H1 (cell line): ENCODE results near the gene ITPKC. TPM values are rescaled to one million over a fixed set of nuclear protein-coding genes. Genes with fewer than 3 reads are reported as not detected.
A peak's percentile ranks its signal among the peaks of the same experiment; 100 is the strongest.

Source experiments
- CTCF ChIA-PET: fragments of 300-600 bp; sonication (Branson Sonifier 250); formaldehyde crosslinking; loops from one replicate; lab custom pipeline; 2021; ENCODE audit not compliant: partially characterized antibody; lab: Charles Lee
- POLR2A ChIA-PET: fragments of 300-600 bp; sonication (Branson Sonifier 250); formaldehyde crosslinking; loops from one replicate; lab custom pipeline; 2021; ENCODE audit warnings: inconsistent platforms; ENCODE audit not compliant: partially characterized antibody; lab: Charles Lee
- DNase-seq, 2 experiments: peaks; one replicate each; pipeline versions ENCODE4 v3.0.0 to v3.0.0-alpha.2; 2010 to 2022; ENCODE audit warnings: low spot score in 2 of 2, low read depth in 1 of 2, mixed read lengths in 1 of 2
- FAIRE-seq: peaks from 2 replicates; lab custom pipeline; 2011; peaks lifted over from hg19 to GRCh38; lab: Jason Lieb, UNC
- H2AFZ ChIP-seq: 2 replicates; pipeline ENCODE4 v1.8.1; 2012; ENCODE audit warnings: low read length, inconsistent platforms
- H2AK5ac ChIP-seq: 2 replicates; pipeline ENCODE4 v1.6.1; 2013; ENCODE audit warnings: low read depth, low read length
- H2BK120ac ChIP-seq: replicated peaks from 2 replicates; pipeline ENCODE3; 2013; ENCODE audit warnings: low read depth, low read length, inconsistent platforms
- H2BK12ac ChIP-seq: 2 replicates; pipeline ENCODE4 v1.6.1; 2013; ENCODE audit warnings: low read depth, low read length
- H2BK15ac ChIP-seq: 2 replicates; pipeline ENCODE4 v1.6.1; 2013; ENCODE audit warnings: low read length
- H2BK20ac ChIP-seq: 2 replicates; pipeline ENCODE4 v1.6.1; 2013; ENCODE audit warnings: low read length
- H2BK5ac ChIP-seq: 2 replicates; pipeline ENCODE4 v1.6.1; 2013; ENCODE audit warnings: low read depth, low read length
- H3K14ac ChIP-seq: 2 replicates; pipeline ENCODE4 v1.6.1; 2013; ENCODE audit warnings: inconsistent platforms; ENCODE audit not compliant: insufficient read length
- H3K18ac ChIP-seq: 2 replicates; pipeline ENCODE4 v1.6.1; 2013; ENCODE audit warnings: low read length; ENCODE audit errors: extremely low read depth
- H3K23ac ChIP-seq: 2 replicates; pipeline ENCODE4 v1.6.1; 2013; ENCODE audit warnings: inconsistent platforms; ENCODE audit not compliant: insufficient read length
- H3K23me2 ChIP-seq: 2 replicates; pipeline ENCODE4 v1.6.1; 2013; ENCODE audit warnings: low read depth, low read length
- H3K27ac ChIP-seq: 2 replicates; pipeline ENCODE4 v1.6.1; 2011; ENCODE audit warnings: low read depth, low read length, inconsistent platforms
- H3K27me3 ChIP-seq, 4 experiments: replicated peaks in 1 of 4; 1 replicate in 1 of 4; 2 replicates in 3 of 4; pipeline versions ENCODE4 v1.6.1 to v1.8.1; 2011 to 2013; ENCODE audit warnings: low read length in 3 of 4, mild to moderate bottlenecking in 3 of 4, inconsistent platforms in 2 of 4, mixed read lengths in 2 of 4, moderate library complexity in 1 of 4; ENCODE audit not compliant: control insufficient read depth in 3 of 4, insufficient read depth in 3 of 4; ENCODE audit errors: extremely low read depth in 1 of 4
- H3K36me3 ChIP-seq, 4 experiments: 2 replicates each; pipeline versions ENCODE4 v1.6.1 to v1.8.1; 2011 to 2013; ENCODE audit warnings: mild to moderate bottlenecking in 4 of 4, low read length in 3 of 4, moderate library complexity in 2 of 4, control low read depth in 1 of 4, inconsistent platforms in 1 of 4; ENCODE audit not compliant: insufficient read depth in 4 of 4, control insufficient read depth in 2 of 4
- H3K4ac ChIP-seq: replicated peaks from 2 replicates; pipeline ENCODE3; 2013; ENCODE audit warnings: low read length, low read depth, mixed read lengths, inconsistent platforms; ENCODE audit not compliant: insufficient read length
- H3K4me1 ChIP-seq, 4 experiments: replicated peaks in 1 of 4; 1 replicate in 1 of 4; 2 replicates in 3 of 4; pipeline versions ENCODE4 v1.6.1 to v1.8.1; 2011 to 2013; ENCODE audit warnings: low read length in 3 of 4, inconsistent platforms in 2 of 4, mixed read lengths in 1 of 4; ENCODE audit not compliant: insufficient read depth in 4 of 4, control insufficient read depth in 3 of 4
- H3K4me2 ChIP-seq, 2 experiments: 2 replicates each; pipeline versions ENCODE4 v1.6.1 to v1.8.1; 2011 to 2013; ENCODE audit warnings: low read depth in 2 of 2, low read length in 2 of 2, control low read depth in 1 of 2, inconsistent platforms in 1 of 2, mild to moderate bottlenecking in 1 of 2; ENCODE audit not compliant: insufficient read depth in 1 of 2
- H3K4me3 ChIP-seq, 4 experiments: fragments of 200-600, 300-600 bp in 1 of 4; sonication (generic), shearing (Covaris generic), sonication (Bioruptor Twin) in 1 of 4; 2 replicates each; pipeline versions ENCODE4 v1.5.1 to v1.8.1; 2011 to 2016; ENCODE audit warnings: low read length in 4 of 4, low read depth in 3 of 4, control low read depth in 2 of 4, inconsistent platforms in 2 of 4, mild to moderate bottlenecking in 2 of 4, mixed read lengths in 1 of 4, moderate library complexity in 1 of 4; ENCODE audit not compliant: insufficient read depth in 2 of 4; ENCODE audit errors: extremely low read depth in 1 of 4
- H3K56ac ChIP-seq: replicated peaks from 2 replicates; pipeline ENCODE3; 2013; ENCODE audit warnings: low read depth, mild to moderate bottlenecking, mixed read lengths, low read length, inconsistent platforms; ENCODE audit not compliant: insufficient read length
- H3K79me1 ChIP-seq: 2 replicates; pipeline ENCODE4 v1.6.1; 2013; ENCODE audit warnings: low read depth, low read length, control low read depth
- H3K79me2 ChIP-seq, 2 experiments: 2 replicates each; pipeline versions ENCODE4 v1.6.1 to v1.8.1; 2012 to 2013; ENCODE audit warnings: low read length in 2 of 2, mild to moderate bottlenecking in 2 of 2, inconsistent platforms in 1 of 2; ENCODE audit not compliant: insufficient read depth in 2 of 2, control insufficient read depth in 1 of 2
- H3K9ac ChIP-seq, 4 experiments: replicated peaks in 1 of 4; 1 replicate in 1 of 4; 2 replicates in 3 of 4; pipeline versions ENCODE4 v1.6.1 to v1.8.1; 2011 to 2013; ENCODE audit warnings: low read depth in 3 of 4, low read length in 3 of 4, control low read depth in 2 of 4, mild to moderate bottlenecking in 2 of 4, moderate library complexity in 2 of 4, inconsistent platforms in 1 of 4; ENCODE audit errors: extremely low read depth in 1 of 4
- H3K9me3 ChIP-seq, 2 experiments: 2 replicates each; pipeline versions ENCODE4 v1.6.1 to v1.8.1; 2012 to 2013; ENCODE audit warnings: mild to moderate bottlenecking in 2 of 2, moderate library complexity in 2 of 2, control low read depth in 1 of 2, inconsistent platforms in 1 of 2, low read depth in 1 of 2, low read length in 1 of 2, mixed read lengths in 1 of 2; ENCODE audit not compliant: insufficient read depth in 2 of 2
- H4K20me1 ChIP-seq, 2 experiments: replicated peaks in 1 of 2; 2 replicates each; pipeline versions ENCODE3 to v1.8.1; 2011 to 2013; ENCODE audit warnings: inconsistent platforms in 2 of 2, low read length in 2 of 2, mild to moderate bottlenecking in 1 of 2; ENCODE audit not compliant: insufficient read depth in 2 of 2, control insufficient read depth in 1 of 2
- H4K5ac ChIP-seq: 2 replicates; pipeline ENCODE4 v1.6.1; 2013; ENCODE audit warnings: low read length, low read depth, mixed read lengths, inconsistent platforms; ENCODE audit not compliant: insufficient read length
- H4K8ac ChIP-seq: 2 replicates; pipeline ENCODE4 v1.8.0; 2013; ENCODE audit warnings: mild to moderate bottlenecking, moderate library complexity, low read length, inconsistent platforms; ENCODE audit not compliant: insufficient read depth; ENCODE audit errors: extremely low read depth
- H4K91ac ChIP-seq: replicated peaks from 2 replicates; pipeline ENCODE3; 2013; ENCODE audit warnings: low read length, mixed read lengths, inconsistent platforms; ENCODE audit not compliant: insufficient read length
- ASH2L ChIP-seq: fragments of 200-600, 300-600 bp; sonication (generic); IDR thresholded peaks from one replicate; pipeline ENCODE4 v1.7.1; 2017; ENCODE audit warnings: low read length
- PHF8 ChIP-seq: fragments of 200-600 bp; sonication (generic); conservative IDR thresholded peaks from 2 replicates; pipeline ENCODE4 v1.7.1; 2012; ENCODE audit warnings: low read depth, mild to moderate bottlenecking, inconsistent platforms, low read length, moderate library complexity
- SP1 ChIP-seq: IDR thresholded peaks from 2 replicates; pipeline ENCODE4 v1.6.1; 2011; ENCODE audit warnings: low read depth, low read length
- TAF1 ChIP-seq: IDR thresholded peaks from 2 replicates; pipeline ENCODE4 v1.6.1; 2011; ENCODE audit warnings: mild to moderate bottlenecking, low read depth, low read length
- WGBS, 2 experiments: shearing (Covaris generic) in 1 of 2; methylation state at CpG; one replicate each; pipeline versions ENCODE4 v1.1.6 to v1.1.7; 2013 to 2015; ENCODE audit warnings: low lambda C conversion rate in 2 of 2, mixed read lengths in 2 of 2, inconsistent platforms in 1 of 2, low coverage in 1 of 2, missing lambda C conversion rate in 1 of 2; ENCODE audit not compliant: insufficient replicate concordance in 2 of 2, insufficient coverage in 1 of 2, insufficient read length in 1 of 2; ENCODE audit errors: extremely low coverage in 1 of 2, missing lambda C conversion rate in 1 of 2; 5-methylcytosine and 5-hydroxymethylcytosine counted together
- polyA plus RNA-seq, 7 experiments: library from polyadenylated mRNA; depleted of rRNA in 3 of 7; stranded (reverse) in 5 of 7; unstranded in 2 of 7; fragments of >200 nt in 5 of 7; fragments of 200-250 nt in 2 of 7; gene quantifications; 1 replicate in 5 of 7; 2 replicates in 1 of 7; 4 replicates in 1 of 7; pipeline versions ENCODE4 v1.2.1 to v1.2.3, GENCODE V29; 2011 to 2013; ENCODE audit warnings: missing spikeins in 2 of 7, mixed read lengths in 2 of 7
- total RNA-seq: library from RNA; stranded (reverse); fragmentation: NEBNext Ultra II Directional; extraction: Animal tissue kit (Norgen Biotek cat#: 25700); gene quantifications from 2 replicates; pipeline ENCODE4 v1.2.1, GENCODE V29; 2021

The ITPKC gene
- total and polyA plus RNA-seq, 2 of the 8 experiments (the other 6 are each of a cell fraction or from before 2014, with no cell fraction given) = 5.2 to 8.9 TPM

DNA sequence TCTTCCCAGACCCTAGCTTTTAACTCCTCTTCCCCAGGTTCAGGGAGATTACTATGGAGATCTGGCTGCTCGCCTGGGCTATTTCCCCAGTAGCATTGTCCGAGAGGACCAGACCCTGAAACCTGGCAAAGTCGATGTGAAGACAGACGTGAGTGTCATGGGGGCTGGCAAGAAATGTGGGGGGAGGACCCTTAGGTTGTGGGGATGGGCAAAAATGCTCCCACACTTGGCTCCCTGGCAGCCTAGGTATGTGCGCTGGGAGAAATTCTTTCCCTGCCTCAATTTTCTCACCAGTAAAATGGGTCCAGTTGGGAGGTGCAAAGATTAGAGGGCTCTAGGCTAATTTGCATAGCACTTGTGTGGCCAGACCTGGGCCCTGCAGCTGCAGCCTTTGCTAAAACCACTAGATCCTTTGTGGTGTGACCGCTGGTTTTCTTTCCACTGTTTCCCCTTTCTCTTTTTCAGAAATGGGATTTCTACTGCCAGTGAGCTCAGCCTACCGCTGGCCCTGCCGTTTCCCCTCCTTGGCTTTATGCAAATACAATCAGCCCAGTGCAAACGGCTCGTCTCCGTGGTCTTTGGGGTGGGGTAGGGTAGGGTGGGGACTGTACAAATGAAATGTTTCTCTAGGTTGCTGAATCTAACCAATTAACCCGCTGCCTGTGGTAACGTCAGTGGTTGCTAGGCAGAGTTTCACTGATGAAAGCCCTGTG, 60.2 kb downstream of the ITPKC start:
- Histone ChIP-seq H2AK5ac (no peak overlapping the region; the same call in 1 of the 2 replicates), H3K27ac (peak overlapping the region; percentile 99), H4K8ac (peak overlapping the region; percentile 30; the same call in 1 of the 2 replicates), H3K27me3 (no peaks in the 10 kb centered on the region), H2AFZ (no peak overlapping the region), H2BK15ac (peak overlapping the region; percentile 99; the same call in 1 of the 2 replicates), H4K20me1 (no peaks in the 10 kb centered on the region), H3K9me3 (no peaks in the 10 kb centered on the region), H3K79me2 (no peaks in the 10 kb centered on the region), H3K9ac (peak overlapping the region; percentile 82 to 99 (median 88)), H3K36me3 (no peaks in the 10 kb centered on the region), H3K4me2 (peak overlapping the region; percentile 94 to 96), H4K5ac (peak overlapping the region; percentile 87), H3K14ac (peak overlapping the region; percentile 14), H4K91ac (peak overlapping the region; percentile 67), H3K18ac (peak overlapping the region; percentile 20), H2BK12ac (peak overlapping the region; percentile 52), H3K4me3 (peak overlapping the region; percentile 71 to 90 (median 86)), H3K23ac (no peak overlapping the region), H2BK120ac (peak overlapping the region; percentile 4), H2BK20ac (no peak overlapping the region), H3K79me1 (no peaks in the 10 kb centered on the region), H3K4me1 (peaks cover 0 to 14% (median 6%) of the 10 kb centered on the region in 4 experiments; a peak in 6 of 7 replicates), H2BK5ac (peak overlapping the region; percentile 97), H3K56ac (no peak overlapping the region), H3K4ac (peak overlapping the region; percentile 20), H3K23me2 (peaks cover 8% of the 10 kb centered on the region; the same call in 1 of the 2 replicates)
- CTCF ChIA-PET = interaction anchor here (0.6 to 3.9 kb wide), 7 partner anchors 18 to 1824 kb away, joined by 3 to 29 read pairs (median 3); partner anchors contain the start of gene EGLN2
- DNase-seq (peak; percentile 72 to 89), FAIRE-seq (peak; percentile 36)
- POLR2A ChIA-PET = interaction anchor here (0.9 to 17.9 kb wide), 14 partner anchors 10 to 487 kb away, joined by 3 to 399 read pairs (median 6); partner anchors contain the start of genes ACTMAP, EGLN2, HNRNPUL1 and NUMBL
- WGBS, 2 experiments = 25% methylated on average over 13 of the region's 13 CpGs; no CpG with 5 or more reads in 1 of the 2 experiments
- TF ChIP-seq TAF1 (peak; percentile 81; the same call in 1 of the 2 replicates), ASH2L (peak; percentile 43), SP1 (0 out of 2 replicates have a peak, but pooled peaks have one; percentile 35), PHF8 (0 out of 2 replicates have a peak, but pooled peaks have one; percentile 14)
